ENCODE measurements around the gene DNASE1L1. TPM values are rescaled to one million over a fixed set of nuclear protein-coding genes. Genes with fewer than 3 reads are reported as not detected.

The DNASE1L1 gene
- total RNA-seq, 2 donors from 2014 or later: 9.6 to 16.1 TPM

GRCh38 chrX:154429711-154430110, 20.7 kb upstream of the DNASE1L1 start:
- WGBS, 2 donors: 72 to 100% methylated on average over 1 to 2 of the region's 2 CpGs
- TF ChIP-seq CTCF (IDR thresholded peaks at IDR 0.05) (no peak), POLR2A (IDR thresholded peaks at IDR 0.05) (no peak)
- intact Hi-C loops (cut with DNase I): no loop called here
- no peaks in the 10 kb centered on the region for H3K27me3 ChIP-seq
- H3K4me3 ChIP-seq: no peak overlapping the region
- H3K36me3 ChIP-seq (replicated peaks in 1 of 2; ENCODE audit: insufficient read depth in 1 of 2, low read depth in 2 of 2): no peaks in the 10 kb centered on the region
- peaks cover 14% of the 10 kb centered on the region for H3K4me1 ChIP-seq
- H3K27ac ChIP-seq: no peak overlapping the region
- DNase-seq (no peak), ATAC-seq (no peak)
- no peaks in the 10 kb centered on the region for H3K9me3 ChIP-seq

- Histone ChIP-seq H3K36me3 (replicated peaks in 1 of 2; ENCODE audit: insufficient read depth in 1 of 2, low read depth in 2 of 2) (no peaks in the 10 kb centered on the region), H3K4me3 (peak within 1 kb of the TSS; percentile 32 to 70), H3K4me1 (peaks cover 14% of the 10 kb centered on the region), H3K27ac (peak within 1 kb of the TSS; percentile 50 to 75 (median 64)), H3K9me3 (no peaks in the 10 kb centered on the region), H3K27me3 (no peaks in the 10 kb centered on the region)
- TF ChIP-seq CTCF (IDR thresholded peaks at IDR 0.05) (no peak), POLR2A (IDR thresholded peaks at IDR 0.05) (peak; percentile 23 to 54 (median 52))
- intact Hi-C loops (cut with DNase I): no loop called here
- DNase-seq: peak; percentile 91 to 95 (median 92)
- ATAC-seq: peak; percentile 100
- 2 to 3% methylated on average over 13 to 58 of the region's 87 CpGs for WGBS, 2 donors
Measured at GRCh38 chrX:154428176-154429171, 19.4 kb upstream of the DNASE1L1 start, which contains the start of gene ATP6AP1. TSS of gene ATP6AP1 (plus strand) at chrX:154428677. CDS start at chrX:154428693, 16 bp downstream.

GRCh38 chrX:154426916-154427770, 18.1 kb upstream of the DNASE1L1 start:
- Histone ChIP-seq H3K36me3 (replicated peaks in 1 of 2; ENCODE audit: insufficient read depth in 1 of 2, low read depth in 2 of 2) (no peaks in the 10 kb centered on the region), H3K4me3 (no peak overlapping the region), H3K9me3 (no peaks in the 10 kb centered on the region), H3K4me1 (peaks cover 14% of the 10 kb centered on the region), H3K27ac (peak overlapping the region in 3 of 4 donors; percentile 16 to 75 (median 44)), H3K27me3 (no peaks in the 10 kb centered on the region)
- TF ChIP-seq CTCF (IDR thresholded peaks at IDR 0.05) (no peak), POLR2A (IDR thresholded peaks at IDR 0.05) (no peak)
- intact Hi-C loops (cut with DNase I): no loop called here
- 71 to 75% methylated on average over 4 to 5 of the region's 13 CpGs for WGBS, 2 donors
- no peak for DNase-seq
- no peak for ATAC-seq

- H3K27me3 ChIP-seq: no peaks in the 10 kb centered on the region
- intact Hi-C loops (cut with DNase I): no loop called here
- no peaks in the 10 kb centered on the region for H3K9me3 ChIP-seq
- H3K36me3 ChIP-seq (replicated peaks in 1 of 2; ENCODE audit: insufficient read depth in 1 of 2, low read depth in 2 of 2): no peaks in the 10 kb centered on the region
- no peaks in the 10 kb centered on the region for H3K4me1 ChIP-seq
- DNase-seq (no peak), ATAC-seq (no peak)
- H3K4me3 ChIP-seq: no peak overlapping the region
- WGBS, 2 donors: 93% methylated on average over 6 of the region's 10 CpGs; no CpG with 5 or more reads in 1 of the 2 donors
- no peak overlapping the region for H3K27ac ChIP-seq
- TF ChIP-seq CTCF (IDR thresholded peaks at IDR 0.05) (no peak), POLR2A (IDR thresholded peaks at IDR 0.05) (no peak)
Measured at GRCh38 chrX:154420402-154420756, 11.3 kb upstream of the DNASE1L1 start.

All from body of pancreas (tissue), 4 donors.